GM18861 (cell line): ENCODE data around the gene STRIT1.
"Not testable (repeated sequence)": the region's sequence is repeated elsewhere in the genome, so short reads cannot be mapped to it uniquely, and the experiment has no call there.

ENCODE experiments used
- ATAC-seq: cut with Tn5 transposase; IDR thresholded peaks from one replicate; pipeline ENCODE4 v1.9.1; 2021; ENCODE audit not compliant: unreplicated experiment

STRIT1 gene

GRCh38 chr3:155274435-155274834 is 19.0 kb downstream of the STRIT1 start:
- ATAC-seq = not testable (repeated sequence)

- ATAC-seq = no peak
Measured at GRCh38 chr3:155271343-155271613, 22.2 kb downstream of the STRIT1 start.

GRCh38 chr3:155270485-155271342 is 22.8 kb downstream of the STRIT1 start:
- no peak for ATAC-seq

GRCh38 chr3:155270063-155270462 is 23.4 kb downstream of the STRIT1 start:
- ATAC-seq = no peak

- ATAC-seq = not testable (repeated sequence)
Measured at GRCh38 chr3:155262855-155263254, 30.6 kb downstream of the STRIT1 start.

- no peak for ATAC-seq
Measured at GRCh38 chr3:155262295-155262694, 31.2 kb downstream of the STRIT1 start.

- no peak for ATAC-seq
Measured at GRCh38 chr3:155254445-155254844, 39.0 kb downstream of the STRIT1 start.

- ATAC-seq = no peak
Measured at GRCh38 chr3:155252535-155252934, 40.9 kb downstream of the STRIT1 start.

GRCh38 chr3:155252021-155252420 is 41.5 kb downstream of the STRIT1 start:
- no peak for ATAC-seq

- ATAC-seq = no peak
Measured at GRCh38 chr3:155248531-155249187, 44.8 kb downstream of the STRIT1 start.

GRCh38 chr3:155244699-155245098 is 48.8 kb downstream of the STRIT1 start:
- ATAC-seq = no peak

GRCh38 chr3:155244216-155244615 is 49.3 kb downstream of the STRIT1 start:
- ATAC-seq = no peak

GRCh38 chr3:155243512-155243921 is 50.0 kb downstream of the STRIT1 start:
- ATAC-seq = peak; percentile 55

GRCh38 chr3:155242342-155242741 is 51.1 kb downstream of the STRIT1 start:
- ATAC-seq = no peak

- ATAC-seq = no peak
Measured at GRCh38 chr3:155241579-155241978, 51.9 kb downstream of the STRIT1 start.
